Common myeloid progenitor, CD34-positive (primary cell): ENCODE measurements around the gene PLPPR5. TPM values are rescaled to one million over a fixed set of nuclear protein-coding genes. Genes with fewer than 3 reads are reported as not detected.
A peak's percentile ranks its signal among the peaks of the same experiment; 100 is the strongest.
"Not testable (repeated sequence)": the region's sequence is repeated elsewhere in the genome, so short reads cannot be mapped to it uniquely, and the experiment has no call there.

ENCODE experiments used
- CTCF ChIA-PET: fragments of 350-600 bp; sonication (Branson Sonifier 250); formaldehyde crosslinking; loops from one replicate; lab custom pipeline; 2021; ENCODE audit warnings: antibody characterized with exemption; lab: Charles Lee
- POLR2A ChIA-PET: fragments of 350-600 bp; sonication (Branson Sonifier 250); formaldehyde crosslinking; loops from one replicate; lab custom pipeline; 2021; ENCODE audit warnings: antibody characterized with exemption; lab: Charles Lee
- DNase-seq, 3 donors: peaks; one replicate each; pipeline versions ENCODE4 v3.0.0 to v3.0.0-alpha.2; 2013
- H3K27ac ChIP-seq, 2 experiments: 1 replicate in 1 of 2; 2 replicates in 1 of 2; pipeline ENCODE4 v1.7.0; 2013; ENCODE audit warnings: inconsistent platforms in 2 of 2, low read length in 2 of 2, mild to moderate bottlenecking in 2 of 2, low read depth in 1 of 2, moderate library complexity in 1 of 2; ENCODE audit not compliant: severe bottlenecking in 2 of 2, insufficient read depth in 1 of 2, poor library complexity in 1 of 2
- H3K27me3 ChIP-seq, 5 experiments: replicated peaks in 2 of 5; 1 replicate in 3 of 5; 2 replicates in 2 of 5; pipeline versions ENCODE4 v1.6.1 to v1.7.0; 2013; ENCODE audit warnings: low read length in 4 of 5, mild to moderate bottlenecking in 2 of 5, moderate library complexity in 2 of 5, inconsistent platforms in 1 of 5; ENCODE audit not compliant: insufficient read depth in 5 of 5, control insufficient read depth in 4 of 5
- H3K36me3 ChIP-seq, 4 experiments: 1 replicate in 2 of 4; 2 replicates in 2 of 4; pipeline versions ENCODE4 v1.6.1 to v1.7.0; 2013; ENCODE audit warnings: low read length in 3 of 4, control low read depth in 1 of 4, mild to moderate bottlenecking in 1 of 4; ENCODE audit not compliant: control insufficient read depth in 4 of 4, insufficient read depth in 4 of 4
- H3K4me1 ChIP-seq, 4 experiments: 1 replicate in 3 of 4; 2 replicates in 1 of 4; pipeline versions ENCODE4 v1.6.1 to v1.7.1; 2013; ENCODE audit warnings: low read length in 3 of 4, mild to moderate bottlenecking in 3 of 4, control low read depth in 1 of 4, inconsistent platforms in 1 of 4, moderate library complexity in 1 of 4; ENCODE audit not compliant: control insufficient read depth in 4 of 4, insufficient read depth in 4 of 4; ENCODE audit errors: control extremely low read depth in 1 of 4
- H3K4me3 ChIP-seq, 7 experiments: 1 replicate in 4 of 7; 2 replicates in 3 of 7; pipeline versions ENCODE4 v1.5.1 to v1.7.0; 2013; ENCODE audit warnings: mild to moderate bottlenecking in 7 of 7, low read length in 6 of 7, moderate library complexity in 6 of 7, inconsistent platforms in 2 of 7, low read depth in 2 of 7, control low read depth in 1 of 7; ENCODE audit not compliant: insufficient read depth in 4 of 7, control insufficient read depth in 1 of 7; ENCODE audit errors: extremely low read depth in 1 of 7
- H3K9me3 ChIP-seq, 5 experiments: 1 replicate in 4 of 5; 2 replicates in 1 of 5; pipeline versions ENCODE4 v1.6.1 to v1.7.1; 2013; ENCODE audit warnings: low read length in 4 of 5, mild to moderate bottlenecking in 2 of 5, inconsistent platforms in 1 of 5, low read depth in 1 of 5, moderate library complexity in 1 of 5; ENCODE audit not compliant: control insufficient read depth in 4 of 5, insufficient read depth in 2 of 5; ENCODE audit errors: control extremely low read depth in 1 of 5
- WGBS: methylation state at CpG from one replicate; pipeline ENCODE4 v1.1.5; 2013; ENCODE audit not compliant: insufficient coverage; 5-methylcytosine and 5-hydroxymethylcytosine counted together
- polyA plus RNA-seq: library from polyadenylated mRNA; unstranded; fragments of 120-200 nt; gene quantifications from one replicate; pipeline ENCODE4 v1.2.1, GENCODE V29; 2013

The PLPPR5 gene
- not detected for polyA plus RNA-seq

GRCh38 chr1:99004861-99005442 lies at the start of gene PLPPR5:
Gene PLPPR5 (minus strand): TSS chr1:99004861. CDS start chr1:99004671, 190 bp downstream.
- peaks cover 0 to 16% (median 7%) of the 10 kb centered on the region in 4 experiments for H3K4me1 ChIP-seq
- 1% methylated on average over 43 of the region's 56 CpGs for WGBS
- H3K4me3 ChIP-seq, result peak within 1 kb of the TSS in 6 of 7 experiments; percentile 4 to 67 (median 37)
- DNase-seq, result peak in 2 of 3 donors; percentile 23 to 43
- ChIA-PET POLR2A (no interaction called here), CTCF (no interaction called here)
- H3K27me3 ChIP-seq, result peaks cover 5 to 76% (median 18%) of the 10 kb centered on the region in 5 experiments
- no peak within 1 kb of the TSS for H3K27ac ChIP-seq
- no peaks in the 10 kb centered on the region for H3K36me3 ChIP-seq
- H3K9me3 ChIP-seq, result no peaks in the 10 kb centered on the region

- Histone ChIP-seq H3K27me3 (no peaks in the 10 kb centered on the region), H3K36me3 (no peaks in the 10 kb centered on the region), H3K4me3 (no peak overlapping the region), H3K4me1 (no peaks in the 10 kb centered on the region), H3K27ac (no peak overlapping the region), H3K9me3 (peaks cover 0 to 3% (median 0%) of the 10 kb centered on the region in 5 experiments)
- DNase-seq, result no peak
- CTCF ChIA-PET, result no interaction called here
- 97% methylated on average over 10 of the region's 10 CpGs for WGBS
- POLR2A ChIA-PET, result interaction anchor here (0.6 kb wide), 1 partner anchor 16 kb away, joined by 3 read pairs; no protein-coding TSS in a partner anchor
Measured at GRCh38 chr1:99051611-99052283, 47.1 kb upstream of the PLPPR5 start.

DNA sequence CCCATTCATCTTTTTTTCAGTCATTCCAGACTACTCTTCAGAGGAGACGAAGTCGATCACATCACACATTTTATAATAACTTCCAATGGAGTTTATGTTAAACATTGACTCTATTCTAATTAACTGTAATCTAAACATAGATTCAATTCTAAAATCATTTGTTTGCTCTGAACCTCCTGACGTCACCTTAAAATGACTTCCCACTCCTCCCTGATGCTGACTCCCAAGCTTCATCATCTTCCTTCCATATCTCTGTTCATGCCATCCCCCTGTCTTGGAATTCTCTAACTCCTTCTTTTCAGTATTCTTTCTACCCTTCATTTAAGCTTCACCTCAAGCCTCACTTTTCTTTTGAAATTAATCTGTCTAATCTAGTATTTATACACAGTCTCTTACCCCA lies 45.1 kb upstream of the PLPPR5 start:
- no peak overlapping the region for H3K27ac ChIP-seq
- no peaks in the 10 kb centered on the region for H3K36me3 ChIP-seq
- no peak for DNase-seq
- H3K4me3 ChIP-seq, result no peak overlapping the region
- H3K27me3 ChIP-seq, result no peaks in the 10 kb centered on the region
- H3K9me3 ChIP-seq, result peaks cover 0 to 3% (median 0%) of the 10 kb centered on the region in 5 experiments
- H3K4me1 ChIP-seq, result no peaks in the 10 kb centered on the region
- 100% methylated on average over 1 of the region's 3 CpGs for WGBS
- POLR2A ChIA-PET, result no interaction called here
- CTCF ChIA-PET, result no interaction called here

DNA sequence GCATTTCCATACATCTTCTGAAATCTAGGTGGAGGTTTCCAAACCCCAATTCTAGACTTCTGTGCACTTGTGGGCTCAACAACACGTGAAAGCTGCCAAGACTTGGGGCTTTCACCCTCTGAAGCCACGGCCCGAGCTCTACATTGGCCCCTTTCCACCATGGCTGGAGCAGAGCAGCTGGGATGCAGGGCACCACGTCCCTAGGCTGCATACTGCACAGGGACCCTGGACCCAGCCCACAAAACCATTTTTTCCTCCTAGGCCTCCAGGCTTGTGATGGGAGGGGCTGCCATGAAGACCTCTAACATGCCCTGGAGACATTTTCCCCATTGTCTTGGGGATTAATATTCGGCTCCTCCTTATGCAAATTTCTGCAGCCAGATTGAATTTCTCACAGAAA lies 32.1 kb upstream of the PLPPR5 start:
- POLR2A ChIA-PET, DNase-seq, CTCF ChIA-PET, H3K36me3 ChIP-seq, H3K27me3 ChIP-seq, H3K4me1 ChIP-seq, H3K27ac ChIP-seq, H3K4me3 ChIP-seq: not testable (repeated sequence)
- peaks cover 0 to 22% (median 5%) of the 10 kb centered on the region in 5 experiments for H3K9me3 ChIP-seq
- 87% methylated on average over 5 of the region's 5 CpGs for WGBS

DNA sequence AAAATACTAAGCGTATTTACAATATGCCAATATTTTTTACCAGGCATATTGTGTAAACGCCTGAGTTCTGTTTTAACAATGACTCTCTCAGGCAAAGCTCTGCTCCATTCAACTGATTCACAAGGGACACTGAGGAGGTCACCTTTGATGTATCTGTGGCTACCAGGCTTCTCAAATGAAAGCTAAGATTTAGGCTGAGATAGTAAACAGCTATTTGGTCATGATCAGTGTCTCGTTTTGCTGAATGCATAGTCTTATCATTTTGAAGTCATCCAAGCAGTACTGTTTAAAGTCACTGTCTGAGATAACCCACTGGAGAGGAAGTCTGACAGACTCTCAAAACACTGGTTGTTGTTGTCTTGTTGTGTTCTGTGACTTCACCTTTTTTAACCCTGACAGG lies 13.7 kb upstream of the PLPPR5 start:
- H3K4me1 ChIP-seq, result no peaks in the 10 kb centered on the region
- no peak for DNase-seq
- no peaks in the 10 kb centered on the region for H3K9me3 ChIP-seq
- ChIA-PET CTCF (no interaction called here), POLR2A (no interaction called here)
- H3K27me3 ChIP-seq, result peaks cover 0 to 4% (median 0%) of the 10 kb centered on the region in 5 experiments
- H3K27ac ChIP-seq, result no peak overlapping the region
- H3K4me3 ChIP-seq, result no peak overlapping the region
- H3K36me3 ChIP-seq, result no peaks in the 10 kb centered on the region
- 94% methylated on average over 3 of the region's 3 CpGs for WGBS

- POLR2A ChIA-PET, result no interaction called here
- no CpG with 5 or more reads among the region's 2 CpGs for WGBS
- CTCF ChIA-PET, result no interaction called here
- H3K4me1 ChIP-seq, result no peaks in the 10 kb centered on the region
- no peaks in the 10 kb centered on the region for H3K36me3 ChIP-seq
- H3K4me3 ChIP-seq, result no peak overlapping the region
- DNase-seq, result no peak
- no peaks in the 10 kb centered on the region for H3K9me3 ChIP-seq
- H3K27ac ChIP-seq, result no peak overlapping the region
- peaks cover 0 to 4% (median 0%) of the 10 kb centered on the region in 5 experiments for H3K27me3 ChIP-seq
Measured at GRCh38 chr1:99017655-99018054, 13.0 kb upstream of the PLPPR5 start.

GRCh38 chr1:99010679-99011078 lies 6.0 kb upstream of the PLPPR5 start:
- H3K36me3 ChIP-seq, result no peaks in the 10 kb centered on the region
- 100% methylated on average over 2 of the region's 2 CpGs for WGBS
- H3K27ac ChIP-seq, result no peak overlapping the region
- ChIA-PET POLR2A (no interaction called here), CTCF (no interaction called here)
- DNase-seq, result no peak
- H3K4me3 ChIP-seq, result no peak overlapping the region
- no peaks in the 10 kb centered on the region for H3K4me1 ChIP-seq
- H3K27me3 ChIP-seq, result peaks cover 3 to 35% (median 13%) of the 10 kb centered on the region in 5 experiments
- no peaks in the 10 kb centered on the region for H3K9me3 ChIP-seq
